CD4-positive, alpha-beta T cell treated with Interleukin-15 for 4 hours (primary cell): ENCODE measurements around the gene TLR2.
A peak's percentile ranks its signal among the peaks of the same experiment; 100 is the strongest.

Experiments
- DNase-seq: peaks from one replicate; pipeline ENCODE4 v3.0.0-alpha.2; 2020; ENCODE audit warnings: low spot score

Gene TLR2, protein sequence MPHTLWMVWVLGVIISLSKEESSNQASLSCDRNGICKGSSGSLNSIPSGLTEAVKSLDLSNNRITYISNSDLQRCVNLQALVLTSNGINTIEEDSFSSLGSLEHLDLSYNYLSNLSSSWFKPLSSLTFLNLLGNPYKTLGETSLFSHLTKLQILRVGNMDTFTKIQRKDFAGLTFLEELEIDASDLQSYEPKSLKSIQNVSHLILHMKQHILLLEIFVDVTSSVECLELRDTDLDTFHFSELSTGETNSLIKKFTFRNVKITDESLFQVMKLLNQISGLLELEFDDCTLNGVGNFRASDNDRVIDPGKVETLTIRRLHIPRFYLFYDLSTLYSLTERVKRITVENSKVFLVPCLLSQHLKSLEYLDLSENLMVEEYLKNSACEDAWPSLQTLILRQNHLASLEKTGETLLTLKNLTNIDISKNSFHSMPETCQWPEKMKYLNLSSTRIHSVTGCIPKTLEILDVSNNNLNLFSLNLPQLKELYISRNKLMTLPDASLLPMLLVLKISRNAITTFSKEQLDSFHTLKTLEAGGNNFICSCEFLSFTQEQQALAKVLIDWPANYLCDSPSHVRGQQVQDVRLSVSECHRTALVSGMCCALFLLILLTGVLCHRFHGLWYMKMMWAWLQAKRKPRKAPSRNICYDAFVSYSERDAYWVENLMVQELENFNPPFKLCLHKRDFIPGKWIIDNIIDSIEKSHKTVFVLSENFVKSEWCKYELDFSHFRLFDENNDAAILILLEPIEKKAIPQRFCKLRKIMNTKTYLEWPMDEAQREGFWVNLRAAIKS

DNA sequence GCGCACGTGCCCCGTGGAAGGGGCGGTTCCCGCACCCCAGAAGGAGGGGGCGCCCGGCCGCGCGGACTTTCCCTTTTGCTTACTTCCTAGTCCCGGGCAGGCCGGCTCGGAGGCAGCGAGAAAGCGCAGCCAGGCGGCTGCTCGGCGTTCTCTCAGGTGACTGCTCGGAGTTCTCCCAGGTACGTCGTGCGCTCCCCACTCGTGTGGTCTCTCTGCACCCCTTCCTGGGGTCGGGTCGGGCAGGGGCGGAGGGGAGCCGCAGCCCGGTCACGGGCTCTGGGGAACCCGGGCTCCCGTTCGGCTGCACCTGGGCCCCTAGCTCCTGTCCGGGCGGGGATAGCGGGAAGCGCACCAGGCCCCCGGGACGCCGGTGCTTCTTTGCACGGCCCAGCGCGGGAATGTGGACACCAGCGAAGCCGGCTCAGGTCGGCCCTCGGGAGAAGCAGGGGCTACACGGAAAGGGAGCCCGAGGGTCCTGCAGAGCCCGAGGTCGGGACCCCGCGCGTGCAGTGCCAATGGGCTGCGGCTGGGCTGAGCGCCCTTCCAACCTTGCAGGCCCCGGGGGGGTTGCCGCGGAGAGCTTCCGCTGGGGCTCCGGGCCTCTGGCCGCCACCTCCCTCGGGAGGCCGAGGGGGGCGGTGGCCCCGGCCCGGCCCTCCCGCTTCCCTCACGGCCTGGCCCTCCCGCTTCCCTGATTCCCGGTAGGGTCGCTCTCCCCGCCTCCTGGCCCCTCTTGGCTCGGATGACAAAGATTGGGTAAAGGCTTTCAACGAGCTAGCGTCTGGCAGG lies at the start of gene TLR2:
Gene TLR2 (plus strand): TSS at position 99 of the 789 bp plus-strand sequence. CDS start 18,628 bp downstream, outside the sequence.
- DNase-seq = peak; percentile 53

DNA sequence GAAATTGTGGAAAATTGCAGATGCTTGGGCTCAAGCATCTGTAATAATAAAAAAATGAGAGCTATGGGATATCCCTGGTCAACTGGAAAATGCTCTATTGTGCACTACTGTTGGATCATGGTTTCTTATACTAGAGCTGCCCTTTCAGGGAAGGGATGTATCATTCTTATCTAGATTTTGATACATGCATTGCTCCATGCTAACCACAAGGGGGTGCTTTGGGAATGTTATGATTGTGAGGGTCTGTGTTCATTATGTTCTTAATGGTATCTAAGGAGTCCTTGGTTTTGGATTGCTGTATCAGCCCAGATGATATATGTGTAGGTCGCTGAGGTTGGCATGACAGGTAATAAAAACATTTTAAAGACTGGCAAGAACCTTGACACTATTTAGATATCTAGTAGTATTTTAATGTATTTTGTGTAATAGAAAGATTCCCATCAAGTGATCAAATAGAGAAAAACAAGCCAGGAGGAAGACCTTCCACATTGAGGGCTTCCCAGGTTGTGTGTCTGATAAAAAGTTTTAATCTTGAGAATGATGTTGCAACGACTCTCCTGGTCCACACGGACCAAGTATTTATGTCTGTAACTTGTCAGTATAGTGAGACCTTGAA lies 49.2 kb upstream of the TLR2 start:
- DNase-seq = peak; percentile 8

DNA sequence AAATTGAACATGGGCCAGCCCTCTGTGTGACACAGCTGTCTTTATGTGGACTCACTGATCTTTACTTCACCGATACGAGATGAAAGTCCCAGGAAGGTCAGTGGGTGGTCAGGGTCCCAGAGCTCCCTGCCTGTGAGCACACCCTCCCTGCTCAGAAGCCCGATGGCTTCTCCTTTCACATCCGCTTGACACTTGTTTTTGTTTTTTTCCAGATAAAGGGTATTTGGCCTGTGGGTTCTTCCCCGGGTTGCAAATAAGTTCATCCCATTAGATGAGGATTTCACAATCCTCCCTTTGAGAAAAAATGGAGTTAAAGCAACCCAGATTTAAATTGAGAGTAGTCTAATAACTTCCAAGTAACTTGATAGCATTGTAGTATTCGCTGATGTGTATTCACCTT lies 48.2 kb upstream of the TLR2 start:
- DNase-seq = no peak

DNA sequence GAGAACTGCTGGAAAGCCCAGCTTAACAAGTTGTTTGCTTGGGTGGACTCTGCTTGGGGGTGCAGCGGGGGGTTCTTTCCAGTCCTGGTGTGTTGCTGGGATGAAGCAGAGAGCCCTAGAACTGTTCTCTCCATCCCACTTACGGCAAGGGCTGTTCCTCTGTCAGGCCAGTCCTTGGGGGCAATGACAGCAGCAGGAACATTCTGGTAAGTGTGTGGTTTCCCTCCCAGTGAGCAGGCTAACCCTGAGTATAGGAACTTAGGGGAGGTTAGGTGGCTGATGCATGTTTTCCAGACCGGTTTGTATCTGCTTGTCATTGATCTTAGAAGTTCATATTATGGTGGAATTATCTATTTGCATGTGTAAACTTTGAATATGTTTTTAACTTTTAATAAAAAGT lies 46.9 kb upstream of the TLR2 start:
- no peak for DNase-seq

DNA sequence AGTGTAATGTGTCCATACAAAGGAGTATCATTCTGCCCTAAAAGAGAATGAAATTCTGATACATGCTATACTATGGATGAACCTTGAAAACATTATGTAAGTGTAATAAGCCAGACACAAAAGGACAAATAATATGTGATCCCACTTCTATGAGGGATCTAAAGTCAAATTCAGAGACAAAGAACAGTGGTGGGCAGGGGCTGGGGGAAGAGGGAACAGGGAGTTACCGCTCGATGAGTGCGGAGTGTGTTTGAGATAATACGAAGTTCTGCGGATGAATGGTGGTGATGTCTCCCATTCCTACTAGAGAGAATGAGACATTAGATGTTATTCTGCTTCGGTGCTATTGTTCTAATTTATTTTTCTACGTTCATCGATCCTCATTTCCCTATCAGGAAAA lies 46.1 kb upstream of the TLR2 start:
- DNase-seq = no peak

DNA sequence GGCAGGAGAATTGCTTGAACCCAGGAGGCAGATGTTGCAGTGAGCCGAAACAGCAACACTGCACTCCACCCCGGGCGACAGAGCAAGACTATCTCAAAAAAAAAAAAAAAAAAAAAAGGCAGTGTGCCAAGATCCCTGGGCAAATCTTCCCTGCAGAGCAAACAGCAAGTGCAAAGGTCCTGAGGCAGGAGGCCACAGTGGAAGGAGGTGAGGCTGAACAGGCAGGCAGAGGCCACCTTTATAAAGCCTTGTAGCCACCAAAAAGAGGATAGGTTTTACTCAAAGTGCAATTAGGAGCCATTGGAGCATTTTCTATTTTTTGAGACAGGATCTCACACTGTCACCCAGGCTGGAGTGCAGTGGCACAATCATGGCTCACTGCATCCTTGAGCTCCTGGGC lies 45.1 kb upstream of the TLR2 start:
- no peak for DNase-seq

DNA sequence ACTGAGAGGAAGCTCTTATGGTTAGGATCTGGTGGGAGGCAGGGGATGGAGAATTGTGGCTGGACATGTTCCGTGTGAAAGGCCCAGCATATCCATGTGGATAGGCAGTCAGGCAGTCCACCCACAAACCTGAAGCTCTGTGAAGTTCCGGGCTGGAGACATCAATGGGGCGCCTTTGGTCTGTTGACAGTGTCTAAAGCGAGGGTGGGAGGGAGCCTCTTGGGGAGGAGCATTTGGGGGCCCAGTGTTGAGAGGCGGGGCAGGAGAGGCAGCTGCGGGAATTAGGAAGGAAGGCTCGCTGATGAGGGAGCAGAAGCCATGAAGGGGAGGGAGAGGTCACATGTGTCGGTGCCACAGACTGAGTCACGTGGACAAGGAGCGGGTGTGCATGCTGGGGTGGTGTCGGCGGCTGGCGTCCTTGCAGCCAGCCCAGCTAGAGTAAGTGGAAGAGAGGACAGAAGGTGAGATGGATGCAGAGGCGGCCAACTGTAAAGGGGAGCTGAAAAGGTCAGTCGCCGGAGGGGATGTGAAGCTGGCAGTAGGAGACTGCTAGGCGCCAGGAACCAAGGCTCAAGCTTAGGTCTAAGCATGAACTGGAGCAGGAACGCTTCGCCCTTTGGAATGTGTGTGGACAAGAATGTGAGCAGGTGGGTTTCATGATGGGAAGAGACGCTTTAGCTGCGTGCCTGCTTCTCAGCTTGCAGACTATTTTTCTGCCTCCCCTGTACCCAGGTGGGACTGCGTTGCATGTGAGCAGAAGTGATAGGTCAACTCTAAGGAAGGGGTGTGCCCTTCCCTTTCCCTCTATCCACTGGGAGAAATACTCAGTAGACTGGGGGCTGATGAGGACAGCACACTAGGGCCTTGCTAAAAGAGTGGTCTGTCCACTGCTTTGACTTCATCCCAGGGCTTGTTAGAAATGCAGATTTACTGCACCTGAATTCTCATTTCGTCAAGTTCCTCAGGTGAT lies 44.0 kb upstream of the TLR2 start:
- no peak for DNase-seq

DNA sequence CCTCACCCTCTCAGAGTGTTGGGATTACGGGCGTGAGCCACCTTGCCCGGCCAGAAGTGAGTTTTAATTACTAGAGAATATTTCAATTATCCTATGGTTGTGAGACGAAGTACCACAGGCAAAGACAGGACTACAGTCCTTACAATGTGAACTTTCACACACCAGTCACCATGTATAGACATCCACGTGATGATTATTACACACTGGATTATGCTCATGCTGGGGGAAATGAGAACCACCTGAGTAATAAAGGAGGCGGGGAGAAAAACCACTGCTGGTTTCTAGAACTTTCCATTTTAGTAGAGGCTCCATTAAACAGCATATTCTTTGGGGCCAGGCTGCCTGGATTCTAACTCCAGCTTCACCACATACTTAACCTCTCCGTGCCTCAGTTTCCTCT lies 42.5 kb upstream of the TLR2 start:
- DNase-seq = no peak

DNA sequence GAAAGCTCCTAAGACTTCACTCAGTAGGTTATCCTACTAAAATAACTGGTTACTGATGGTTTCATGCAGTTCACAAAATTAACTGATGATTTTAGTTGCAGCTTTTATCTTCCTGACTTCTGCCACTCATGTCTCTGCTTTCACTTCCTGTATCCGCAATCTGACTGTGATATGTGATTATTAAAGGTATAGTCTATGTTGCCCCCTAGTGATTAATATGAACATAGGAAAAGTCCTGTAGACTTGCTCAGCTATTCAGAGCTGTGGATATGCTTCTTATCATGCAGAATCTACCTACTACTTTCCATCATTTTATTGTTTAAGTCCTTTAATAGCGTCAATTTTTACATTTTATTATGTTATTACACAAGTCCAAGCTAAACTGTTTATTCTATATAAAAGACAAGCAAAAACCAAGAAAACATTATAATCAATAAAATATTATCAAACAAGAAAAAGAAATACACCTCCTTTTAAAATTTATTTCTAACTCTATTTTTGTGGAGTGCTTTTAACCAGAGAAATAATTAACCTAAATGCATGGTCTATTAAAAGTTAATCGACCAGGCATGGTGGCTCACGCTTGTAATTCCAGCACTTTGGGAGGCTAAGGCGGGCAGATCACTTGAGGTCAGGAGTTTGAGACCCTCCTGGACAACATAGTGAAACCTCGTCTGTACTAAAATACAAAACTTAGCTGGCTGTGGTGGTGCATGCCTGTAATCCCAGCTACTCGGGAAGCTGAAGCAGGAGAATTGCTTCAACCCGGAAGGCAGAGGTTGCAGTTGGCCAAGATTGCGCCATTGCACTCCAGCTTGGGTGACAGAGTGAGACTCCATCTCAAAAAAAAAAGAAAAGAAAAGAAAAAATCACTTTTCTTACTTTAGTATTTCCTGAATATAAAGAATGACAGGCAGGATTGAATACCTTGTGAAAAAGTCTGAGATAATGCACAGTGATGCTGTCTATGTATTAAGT lies 40.4 kb upstream of the TLR2 start:
- peak; percentile 62 for DNase-seq

DNA sequence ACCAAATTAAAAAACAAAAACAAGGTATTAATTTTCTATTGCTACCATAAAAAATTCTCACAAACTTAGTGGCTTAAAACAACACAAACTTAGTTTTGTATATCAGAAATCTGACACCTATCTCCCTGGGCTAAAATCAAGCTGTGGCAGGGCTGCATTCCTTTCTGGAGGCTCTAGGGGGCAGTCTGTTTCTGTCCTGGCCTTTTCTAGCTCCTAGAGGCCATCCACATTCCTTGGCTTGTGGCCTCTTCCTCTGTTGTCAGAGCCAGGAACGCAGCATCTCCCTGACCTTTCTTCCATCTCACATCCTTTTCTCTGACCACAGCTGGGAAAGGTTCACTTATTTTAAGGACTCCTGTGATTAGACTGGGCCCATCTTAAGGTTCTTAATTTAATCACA lies 38.9 kb upstream of the TLR2 start:
- no peak for DNase-seq

DNA sequence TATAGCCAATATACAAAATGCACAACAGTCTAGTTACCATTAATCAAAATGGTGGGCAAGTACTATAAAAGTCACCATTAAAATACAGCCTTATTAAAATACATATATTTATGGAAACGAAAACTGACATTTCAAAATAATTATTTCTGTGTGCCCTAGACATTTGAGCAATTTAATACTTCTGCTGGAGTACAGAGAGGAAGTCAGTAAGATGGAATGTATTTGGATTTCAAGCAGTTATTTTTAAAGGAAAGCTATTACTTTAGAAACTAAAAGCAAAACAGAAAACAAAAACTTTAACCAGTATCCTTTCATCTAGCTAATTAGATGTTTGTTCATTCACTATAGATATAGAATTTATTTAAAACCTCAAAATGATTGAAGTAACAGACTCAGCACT lies 37.8 kb upstream of the TLR2 start:
- DNase-seq = no peak

DNA sequence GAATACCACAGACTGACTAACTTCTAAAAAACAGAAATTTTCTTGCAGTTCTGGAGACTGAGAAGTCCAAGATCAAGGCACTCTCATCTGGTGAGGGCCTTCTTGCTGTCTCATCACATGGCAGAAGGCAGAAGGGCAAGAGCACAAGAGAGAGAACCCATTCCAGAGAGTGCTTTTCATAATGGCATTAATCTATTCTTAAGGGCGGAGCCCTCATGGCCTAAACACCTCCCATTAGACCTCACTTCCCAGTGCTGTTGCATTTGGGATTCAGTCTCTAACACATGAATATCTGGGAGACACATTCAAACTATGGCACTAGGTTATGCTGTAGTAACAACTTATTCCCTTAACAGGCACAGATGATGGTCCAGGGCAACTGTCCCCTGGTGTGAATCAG lies 37.1 kb upstream of the TLR2 start:
- DNase-seq = no peak

DNA sequence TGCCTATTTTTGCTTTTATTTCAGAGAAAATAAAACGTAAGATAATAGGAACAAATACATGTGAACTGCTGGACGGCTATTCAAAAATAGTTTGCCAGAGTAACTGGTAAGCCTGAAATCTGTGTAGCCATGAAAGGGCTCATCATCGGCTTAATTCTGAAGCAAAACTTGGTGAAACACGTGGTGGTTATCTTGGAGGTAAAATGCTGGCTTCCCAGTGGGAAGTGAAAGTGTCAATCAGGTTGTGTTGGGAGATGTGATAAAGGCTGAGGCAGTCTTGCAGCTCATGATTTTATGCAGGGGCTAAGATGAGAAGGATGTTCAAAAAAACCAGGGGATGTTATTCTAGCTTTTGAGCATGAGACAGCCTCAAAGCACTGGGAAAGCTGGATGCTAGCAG lies 36.1 kb upstream of the TLR2 start:
- no peak for DNase-seq

DNA sequence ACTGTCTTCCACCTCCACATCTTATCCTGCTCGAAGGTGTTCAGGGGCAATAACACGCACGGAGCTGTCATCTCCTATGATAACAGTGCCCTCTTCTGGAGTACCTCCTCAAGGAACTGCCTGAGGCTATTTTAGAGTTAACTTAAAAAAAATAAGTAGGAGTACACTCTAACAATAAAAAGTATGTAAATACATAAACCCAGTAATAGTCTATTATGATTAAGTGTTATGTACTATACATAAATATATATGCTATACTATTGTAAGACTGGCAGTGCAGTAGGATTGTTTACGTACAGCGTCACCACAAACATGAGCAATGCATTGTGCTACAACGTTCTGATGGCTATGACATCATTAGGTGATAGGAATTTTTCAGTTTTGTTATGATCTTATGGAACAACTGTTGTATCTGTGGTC lies 34.5 kb upstream of the TLR2 start:
- no peak for DNase-seq

DNA sequence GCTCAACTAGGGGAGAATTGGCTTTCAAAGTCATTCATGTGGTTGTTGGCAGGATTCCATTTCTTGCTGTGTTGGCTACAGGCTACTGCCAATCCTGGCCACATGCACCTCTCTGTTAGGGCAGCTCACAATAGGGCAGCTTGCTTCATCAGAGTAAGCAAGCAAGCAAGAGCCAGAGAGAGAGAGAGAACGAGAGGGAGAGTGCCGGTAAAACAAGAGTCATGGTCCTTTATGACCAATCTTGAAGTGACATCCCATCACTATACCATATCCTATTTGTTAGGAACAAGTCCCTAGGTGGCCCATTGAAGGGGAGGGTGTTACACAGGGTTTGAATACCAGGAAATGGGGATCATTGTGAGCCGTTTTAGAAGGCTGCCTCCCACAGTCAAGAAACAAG lies 33.0 kb upstream of the TLR2 start:
- DNase-seq = no peak

DNA sequence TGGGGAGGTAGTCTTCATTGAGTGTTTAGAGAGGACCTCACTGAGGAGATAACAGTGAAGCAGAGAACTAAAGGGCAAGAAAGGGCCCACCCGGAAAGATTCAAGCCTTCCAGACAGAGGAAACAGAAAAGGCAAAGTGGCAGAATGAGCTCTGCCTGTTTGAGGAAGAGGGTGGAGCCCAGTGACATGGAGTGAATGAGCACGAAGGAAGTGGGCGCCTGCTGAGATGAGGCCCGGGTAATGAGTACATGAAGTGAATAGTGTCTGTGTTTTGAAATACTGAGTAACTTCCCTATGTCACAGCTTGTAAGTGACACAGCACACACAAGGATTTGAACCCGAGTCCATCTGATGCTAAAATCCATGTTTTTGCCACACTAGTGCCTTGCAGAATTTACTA lies 32.5 kb upstream of the TLR2 start:
- DNase-seq = peak; percentile 49

DNA sequence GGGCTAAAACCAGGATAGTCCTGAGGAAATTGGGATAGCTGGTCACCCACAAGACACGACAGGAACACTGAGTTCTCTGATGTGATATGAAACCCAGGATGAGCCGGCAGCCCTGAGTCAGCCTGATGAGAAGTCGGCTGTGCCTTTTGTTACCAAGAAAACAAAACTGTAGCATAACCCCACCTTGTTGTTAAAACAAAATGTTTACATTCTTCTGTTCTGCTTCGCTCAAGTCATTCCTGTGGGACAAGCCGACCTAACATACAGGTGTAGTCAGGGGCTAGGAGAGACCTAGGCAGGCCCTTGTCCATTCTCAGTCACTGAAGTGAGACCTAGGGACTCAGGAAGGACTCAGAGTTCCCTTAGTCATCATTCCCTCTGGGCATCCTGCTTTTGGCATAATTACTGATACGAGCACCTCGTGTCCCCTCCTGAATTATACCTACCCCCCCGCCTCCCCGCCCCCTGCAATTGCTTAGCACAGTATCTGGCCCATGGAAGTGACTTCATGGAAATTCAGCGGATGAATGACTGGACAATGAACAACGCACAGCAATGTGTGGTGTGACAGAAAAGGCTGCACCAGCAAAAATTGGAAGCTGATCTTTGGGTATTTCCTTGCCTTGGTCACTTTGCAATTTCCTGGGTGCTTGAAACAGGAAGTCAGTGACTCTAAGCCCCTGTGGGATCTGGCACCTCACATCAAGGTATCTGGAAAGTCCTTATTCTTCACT lies 31.9 kb upstream of the TLR2 start:
- DNase-seq = no peak

DNA sequence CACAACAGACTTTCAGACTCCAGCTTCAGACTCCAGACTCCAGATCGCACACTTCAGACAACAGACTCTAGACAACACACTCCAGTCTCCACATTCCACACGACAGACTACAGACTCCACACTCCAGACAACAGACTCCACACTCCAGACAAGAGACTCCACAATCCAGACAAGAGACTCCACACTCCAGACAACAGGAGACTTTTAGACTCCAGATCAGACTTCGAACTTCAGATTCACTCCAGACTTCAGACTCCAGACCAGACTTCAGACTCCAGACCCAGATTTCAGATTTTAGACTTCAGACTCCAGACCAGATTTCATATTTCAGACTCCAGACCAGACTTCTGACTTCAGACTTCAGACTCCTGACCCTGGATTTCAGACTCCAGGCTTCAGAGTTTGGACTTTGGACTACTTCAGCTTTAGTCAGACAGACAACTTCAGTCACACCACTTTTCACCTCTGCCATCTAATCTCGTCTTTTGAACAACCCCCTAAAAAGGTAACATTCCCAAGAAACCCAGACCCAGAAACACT lies 29.0 kb upstream of the TLR2 start:
- DNase-seq = no peak

DNA sequence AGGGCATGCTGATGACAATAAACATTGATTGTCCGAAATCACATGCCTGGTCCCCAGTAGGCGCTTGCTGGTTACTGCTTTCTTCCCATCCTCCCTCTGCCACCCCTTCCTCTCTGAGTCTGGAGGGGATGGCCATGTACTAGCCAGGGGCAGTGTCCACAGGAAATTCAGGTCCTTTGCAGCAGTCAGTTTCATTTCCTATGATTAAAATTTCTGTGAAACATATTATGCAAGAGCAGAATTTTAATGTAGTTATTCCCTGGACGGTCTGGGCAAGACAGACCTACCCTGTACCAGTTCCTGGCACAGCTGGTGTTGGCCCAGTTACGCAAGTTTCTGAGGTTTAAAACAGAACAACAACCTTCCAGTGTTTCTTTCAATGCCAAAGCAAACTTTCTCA lies 28.2 kb upstream of the TLR2 start:
- DNase-seq = no peak
